ENCODE data around the gene MAP6.

MAP6 gene

DNA sequence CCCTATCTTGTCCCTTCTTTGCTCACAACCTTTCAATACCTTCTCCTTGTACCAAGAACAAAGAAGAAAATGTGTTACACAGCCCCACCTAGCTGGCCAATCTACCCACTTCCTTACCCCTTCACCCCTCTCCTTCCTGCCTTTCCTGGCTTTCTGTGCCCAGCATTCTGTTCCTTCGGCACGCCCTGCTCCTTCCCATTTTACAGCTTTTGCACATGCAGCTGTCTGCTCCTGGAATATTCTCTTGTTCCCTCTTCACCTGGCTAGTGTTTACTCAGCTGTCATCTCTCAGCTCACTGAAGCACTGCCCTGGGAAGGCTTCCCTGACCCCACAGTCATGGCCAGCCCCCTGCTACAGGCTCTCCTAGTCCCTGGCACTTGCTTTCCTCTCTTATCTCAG is 76.1 kb downstream of the MAP6 start:
- DNase-seq (ENCODE audit: extremely low read depth, low read depth), result no peak
- TF ChIP-seq, protein P1, sequence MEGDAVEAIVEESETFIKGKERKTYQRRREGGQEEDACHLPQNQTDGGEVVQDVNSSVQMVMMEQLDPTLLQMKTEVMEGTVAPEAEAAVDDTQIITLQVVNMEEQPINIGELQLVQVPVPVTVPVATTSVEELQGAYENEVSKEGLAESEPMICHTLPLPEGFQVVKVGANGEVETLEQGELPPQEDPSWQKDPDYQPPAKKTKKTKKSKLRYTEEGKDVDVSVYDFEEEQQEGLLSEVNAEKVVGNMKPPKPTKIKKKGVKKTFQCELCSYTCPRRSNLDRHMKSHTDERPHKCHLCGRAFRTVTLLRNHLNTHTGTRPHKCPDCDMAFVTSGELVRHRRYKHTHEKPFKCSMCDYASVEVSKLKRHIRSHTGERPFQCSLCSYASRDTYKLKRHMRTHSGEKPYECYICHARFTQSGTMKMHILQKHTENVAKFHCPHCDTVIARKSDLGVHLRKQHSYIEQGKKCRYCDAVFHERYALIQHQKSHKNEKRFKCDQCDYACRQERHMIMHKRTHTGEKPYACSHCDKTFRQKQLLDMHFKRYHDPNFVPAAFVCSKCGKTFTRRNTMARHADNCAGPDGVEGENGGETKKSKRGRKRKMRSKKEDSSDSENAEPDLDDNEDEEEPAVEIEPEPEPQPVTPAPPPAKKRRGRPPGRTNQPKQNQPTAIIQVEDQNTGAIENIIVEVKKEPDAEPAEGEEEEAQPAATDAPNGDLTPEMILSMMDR (IDR thresholded peaks at IDR 0.05; ENCODE audit: low read depth, low read length), result no peak

DNA sequence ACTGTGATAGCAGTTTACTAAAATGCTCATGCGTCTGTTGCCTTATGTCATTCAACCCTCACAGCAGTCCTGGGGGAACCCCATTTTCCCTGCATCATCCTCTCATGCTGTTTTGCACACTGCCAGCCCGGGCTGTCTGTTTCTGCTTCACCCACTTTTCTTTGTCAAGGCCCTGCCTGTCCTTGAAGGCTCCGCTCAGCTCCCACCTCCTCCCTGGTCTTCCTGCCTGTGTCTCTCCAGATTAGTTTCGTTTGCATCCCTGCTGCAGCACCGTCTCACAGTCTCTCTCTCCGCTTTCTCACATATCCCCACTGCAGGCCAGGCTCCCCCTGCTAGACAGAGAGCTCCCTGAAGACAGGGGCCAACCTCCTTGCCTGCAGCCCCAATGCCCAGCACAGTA is 76.9 kb downstream of the MAP6 start:
- TF ChIP-seq, protein P1 (IDR thresholded peaks at IDR 0.05; ENCODE audit: low read depth, low read length), result no peak
- no peak for DNase-seq (ENCODE audit: extremely low read depth, low read depth)

GRCh38 chr11:75591371-75591770 is 77.5 kb downstream of the MAP6 start:
- TF ChIP-seq, protein P1 (IDR thresholded peaks at IDR 0.05; ENCODE audit: low read depth, low read length), result no peak
- no peak for DNase-seq (ENCODE audit: extremely low read depth, low read depth)

DNA sequence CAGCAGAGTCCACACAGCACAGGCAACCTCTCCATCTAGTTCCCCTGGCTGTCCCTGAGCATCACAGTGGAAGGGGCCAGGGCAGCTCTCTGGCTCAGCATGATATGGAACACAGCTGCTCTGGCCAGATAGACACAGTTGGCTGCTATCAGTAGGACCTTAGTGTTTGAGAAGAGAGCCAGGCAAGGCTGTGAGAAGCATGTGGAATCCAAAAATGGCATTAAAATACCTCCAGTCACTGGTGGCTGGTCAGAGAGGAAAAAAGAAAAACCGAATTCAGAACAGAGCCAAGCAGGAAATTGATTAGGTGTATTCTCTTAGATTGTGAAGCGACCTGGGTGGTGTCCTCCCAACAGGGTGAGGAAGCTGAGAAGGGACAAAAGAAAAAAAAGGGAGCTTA is 78.9 kb downstream of the MAP6 start:
- TF ChIP-seq, protein P1 (IDR thresholded peaks at IDR 0.05; ENCODE audit: low read depth, low read length), result no peak
- no peak for DNase-seq (ENCODE audit: extremely low read depth, low read depth)

- TF ChIP-seq, protein P1 (IDR thresholded peaks at IDR 0.05; ENCODE audit: low read depth, low read length), result no peak
- no peak for DNase-seq (ENCODE audit: extremely low read depth, low read depth)
Observed at GRCh38 chr11:75589051-75589450, 79.8 kb downstream of the MAP6 start.

GRCh38 chr11:75588051-75588481 is 80.8 kb downstream of the MAP6 start:
- TF ChIP-seq, protein P1 (IDR thresholded peaks at IDR 0.05; ENCODE audit: low read depth, low read length), result no peak
- DNase-seq (ENCODE audit: extremely low read depth, low read depth), result no peak

DNA sequence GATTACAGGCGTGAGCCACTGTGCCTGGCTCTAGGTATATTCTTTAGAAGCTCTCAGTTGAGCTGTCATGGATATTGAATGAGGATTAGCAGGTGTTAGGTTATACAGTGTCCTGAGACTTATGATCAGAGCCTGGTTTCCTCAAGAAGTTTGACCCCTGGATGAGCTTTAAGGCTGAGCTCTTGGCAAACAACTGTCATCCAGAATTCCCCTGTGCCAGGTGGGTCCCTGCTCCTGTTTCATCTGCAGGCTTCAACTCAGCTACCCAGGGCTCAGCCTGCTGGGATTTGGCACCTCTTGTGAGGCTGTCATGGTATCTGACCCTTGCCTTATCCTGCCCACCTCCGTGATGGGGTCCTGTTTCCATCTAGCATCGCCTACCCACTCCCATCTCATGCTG is 82.4 kb downstream of the MAP6 start:
- TF ChIP-seq, protein P1 (IDR thresholded peaks at IDR 0.05; ENCODE audit: low read depth, low read length), result no peak
- DNase-seq (ENCODE audit: extremely low read depth, low read depth), result no peak

Data from AG09319 (cell line).